Cerebellar nuclear complex (tissue), 1 donor: ENCODE measurements around the gene SULT1C3.

Experiments used
- DNase-seq, 2 experiments: peaks; one replicate each; lab custom pipeline; 2025; lab: John Stamatoyannopoulos, UW

The SULT1C3 gene

GRCh38 chr2:108304975-108305374 is 65.2 kb downstream of the SULT1C3 start:
- DNase-seq, result no peak

GRCh38 chr2:108305901-108306300 is 66.1 kb downstream of the SULT1C3 start:
- no peak for DNase-seq

- no peak for DNase-seq
These were observed 70.1 kb downstream of the SULT1C3 start for GRCh38 chr2:108309903-108310302.
